AG04449 (cell line): ENCODE data around the gene AHNAK.
A peak's percentile ranks its signal among the peaks of the same experiment; 100 is the strongest.

ENCODE experiments used
- CTCF ChIA-PET: fragments of 350-600 bp; formaldehyde crosslinking; extraction: SDS; loops from one replicate; lab custom pipeline; 2021; ENCODE audit warnings: antibody characterized with exemption; lab: Yijun Ruan, JAX
- POLR2A ChIA-PET: fragments of 400-600, 350-600 bp; formaldehyde crosslinking; extraction: SDS; loops from one replicate; lab custom pipeline; 2020; ENCODE audit warnings: antibody characterized with exemption, inconsistent platforms; lab: Yijun Ruan, JAX
- DNase-seq: peaks from one replicate; pipeline ENCODE4 v3.0.0-alpha.2; 2010; ENCODE audit warnings: low read depth, low spot score
- H3K4me3 ChIP-seq: 2 replicates; pipeline ENCODE4 v1.5.1; 2011; ENCODE audit warnings: low read depth, mild to moderate bottlenecking, control low read depth, low read length
- TF ChIP-seq, protein P1 (sequence below): IDR thresholded peaks from one replicate; pipeline ENCODE4 v1.5.1; 2011; ENCODE audit warnings: mild to moderate bottlenecking, moderate library complexity, low read length, control low read depth, inconsistent platforms; ENCODE audit not compliant: insufficient read depth; ENCODE audit errors: missing control alignments

The AHNAK gene

DNA sequence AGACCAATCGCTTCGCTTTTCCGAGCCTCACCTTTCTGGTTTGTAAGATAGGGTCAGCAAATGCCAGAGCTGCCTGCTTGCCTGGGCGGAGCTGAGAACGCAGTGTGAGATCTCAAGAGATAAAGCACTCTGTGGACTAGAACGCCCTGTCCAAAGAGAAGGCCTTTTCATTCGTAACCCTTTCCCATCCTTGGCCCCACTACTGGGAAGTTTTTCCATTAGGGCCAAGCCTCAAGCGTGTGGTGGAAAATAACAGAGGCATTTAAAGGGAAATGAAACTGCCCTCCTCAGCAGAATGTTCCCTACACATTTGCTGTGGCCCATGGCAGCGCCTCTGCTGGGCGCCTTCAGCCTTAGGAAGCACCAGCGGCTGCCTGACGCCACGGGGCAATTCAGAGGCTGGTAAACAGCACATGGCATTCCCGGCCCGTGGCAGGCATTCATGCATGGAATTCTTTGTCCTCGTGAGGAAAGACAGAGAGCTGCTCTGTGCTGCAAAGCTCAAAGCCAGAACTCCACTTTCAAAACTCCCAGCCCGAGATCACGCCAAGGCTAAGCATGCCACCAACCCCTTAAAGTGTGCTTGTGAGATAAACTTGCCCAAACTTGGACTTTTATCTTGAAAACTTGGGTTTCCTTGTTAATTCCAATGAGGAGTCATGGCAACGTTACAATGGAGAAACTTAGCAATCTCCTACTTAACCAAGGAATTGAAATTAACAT is 38.1 kb downstream of the AHNAK start:
- DNase-seq, result peak; percentile 17
- peak overlapping the region; percentile 1 for H3K4me3 ChIP-seq
- TF ChIP-seq, protein P1, sequence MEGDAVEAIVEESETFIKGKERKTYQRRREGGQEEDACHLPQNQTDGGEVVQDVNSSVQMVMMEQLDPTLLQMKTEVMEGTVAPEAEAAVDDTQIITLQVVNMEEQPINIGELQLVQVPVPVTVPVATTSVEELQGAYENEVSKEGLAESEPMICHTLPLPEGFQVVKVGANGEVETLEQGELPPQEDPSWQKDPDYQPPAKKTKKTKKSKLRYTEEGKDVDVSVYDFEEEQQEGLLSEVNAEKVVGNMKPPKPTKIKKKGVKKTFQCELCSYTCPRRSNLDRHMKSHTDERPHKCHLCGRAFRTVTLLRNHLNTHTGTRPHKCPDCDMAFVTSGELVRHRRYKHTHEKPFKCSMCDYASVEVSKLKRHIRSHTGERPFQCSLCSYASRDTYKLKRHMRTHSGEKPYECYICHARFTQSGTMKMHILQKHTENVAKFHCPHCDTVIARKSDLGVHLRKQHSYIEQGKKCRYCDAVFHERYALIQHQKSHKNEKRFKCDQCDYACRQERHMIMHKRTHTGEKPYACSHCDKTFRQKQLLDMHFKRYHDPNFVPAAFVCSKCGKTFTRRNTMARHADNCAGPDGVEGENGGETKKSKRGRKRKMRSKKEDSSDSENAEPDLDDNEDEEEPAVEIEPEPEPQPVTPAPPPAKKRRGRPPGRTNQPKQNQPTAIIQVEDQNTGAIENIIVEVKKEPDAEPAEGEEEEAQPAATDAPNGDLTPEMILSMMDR, result peak; percentile 68
- POLR2A ChIA-PET, result interaction anchor here (0.8 kb wide), 2 partner anchors 38 to 156 kb away, joined by 3 read pairs; partner anchors contain the start of genes AHNAK, C11orf98 and CSKMT
- CTCF ChIA-PET, result interaction anchor here (1.2 to 5.5 kb wide), 7 partner anchors 9 to 114 kb away, joined by 3 to 30 read pairs (median 4); no protein-coding TSS in a partner anchor

DNA sequence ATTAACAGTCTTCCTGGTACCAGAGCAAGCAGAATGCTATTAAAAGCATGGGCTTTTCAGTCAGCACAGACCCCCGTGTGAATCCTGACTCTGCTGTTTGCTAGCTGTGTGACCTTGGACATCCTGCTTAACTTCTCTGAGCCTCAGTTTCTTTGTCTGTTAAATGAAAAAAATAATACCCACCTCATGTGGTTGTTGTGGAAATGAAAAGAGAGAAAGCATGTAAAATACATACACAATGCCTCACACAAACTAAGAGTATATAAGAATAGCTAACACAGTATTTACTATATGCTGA is 39.5 kb downstream of the AHNAK start:
- no peak overlapping the region for H3K4me3 ChIP-seq
- CTCF ChIA-PET, result interaction anchor here (1.0 to 5.5 kb wide), 5 partner anchors 53 to 158 kb away, joined by 3 to 30 read pairs (median 6); partner anchors contain the start of gene C11orf98
- TF ChIP-seq, protein P1, result no peak
- DNase-seq, result no peak
- POLR2A ChIA-PET, result no interaction called here

DNA sequence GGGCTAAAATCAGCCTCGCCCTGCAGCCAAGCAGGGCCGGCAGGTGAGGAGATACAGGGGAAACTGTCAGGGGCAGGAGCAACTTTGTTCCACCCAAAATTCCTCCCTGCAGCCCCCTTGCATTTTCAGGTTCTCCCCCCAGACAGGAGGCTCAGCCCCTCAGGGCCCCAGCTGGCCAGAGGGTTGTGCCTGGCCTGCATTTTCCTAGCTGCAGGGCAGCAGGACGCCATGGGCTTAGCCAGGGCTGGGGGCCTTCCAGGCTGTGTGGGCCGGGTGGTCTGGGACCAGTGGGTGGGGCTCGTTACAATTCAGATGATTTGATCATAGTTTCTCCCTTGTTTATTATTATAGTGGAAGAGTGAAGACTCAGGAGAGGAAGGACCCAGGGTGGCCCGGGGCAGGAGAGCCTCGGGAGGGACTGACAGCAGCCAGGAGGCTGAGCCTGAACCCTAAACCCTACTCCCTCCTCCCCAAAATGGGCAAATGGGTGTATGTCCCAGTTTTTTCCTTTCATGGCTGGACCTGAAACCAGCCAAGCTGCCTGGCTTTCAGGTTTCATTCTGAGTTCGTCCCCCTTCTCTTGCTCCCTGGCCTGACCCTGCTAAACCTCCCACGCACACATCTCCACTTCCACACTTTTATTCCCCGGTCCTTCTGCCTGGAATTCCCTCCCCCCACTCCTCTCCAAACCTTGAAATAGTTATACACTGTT is 40.0 kb downstream of the AHNAK start:
- no peak for DNase-seq
- POLR2A ChIA-PET, result no interaction called here
- no peak overlapping the region for H3K4me3 ChIP-seq
- CTCF ChIA-PET, result interaction anchor here (1.5 to 5.5 kb wide), 2 partner anchors 81 to 85 kb away, joined by 3 to 30 read pairs; no protein-coding TSS in a partner anchor
- TF ChIP-seq, protein P1, result no peak

DNA sequence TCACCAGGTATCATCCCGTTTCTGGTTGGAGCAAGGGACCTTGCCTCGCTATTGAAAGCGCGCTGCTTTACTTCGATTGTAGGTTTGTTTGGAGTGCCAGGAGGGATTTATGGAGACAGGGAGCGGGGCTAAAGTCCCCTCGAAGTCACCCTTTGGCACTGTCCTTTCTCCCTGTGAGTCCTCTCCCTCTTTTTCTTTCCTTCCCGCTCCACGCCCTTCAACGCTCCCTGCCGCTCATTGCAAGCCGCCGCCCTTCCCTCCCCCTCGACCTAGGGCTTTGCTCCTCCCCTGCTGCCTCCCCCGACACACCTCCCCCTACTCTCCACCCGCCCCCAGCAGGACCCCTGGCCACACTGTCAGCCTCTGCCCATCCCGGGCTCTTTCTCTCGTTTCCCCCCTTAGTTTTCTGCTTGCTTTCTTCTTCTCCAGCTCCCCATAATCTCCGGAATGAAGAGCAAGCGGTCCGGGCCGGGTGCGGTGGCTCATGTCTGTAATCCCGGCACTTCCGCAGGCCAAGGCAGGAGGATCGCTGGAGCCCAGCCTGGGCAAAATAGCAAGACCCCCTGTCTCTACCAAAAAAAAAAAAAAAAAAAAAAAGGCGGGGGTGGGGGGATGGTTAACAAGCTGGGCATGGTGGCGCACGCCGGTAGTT is 41.0 kb downstream of the AHNAK start:
- no peak overlapping the region; the same call in 1 of the 2 replicates for H3K4me3 ChIP-seq
- TF ChIP-seq, protein P1, result no peak
- DNase-seq, result no peak
- CTCF ChIA-PET, result interaction anchor here (5.5 kb wide), 1 partner anchor 80 kb away, joined by 30 read pairs; no protein-coding TSS in a partner anchor
- POLR2A ChIA-PET, result interaction anchor here (0.6 to 1.2 kb wide), 2 partner anchors 16 to 285 kb away, joined by 3 read pairs; no protein-coding TSS in a partner anchor

DNA sequence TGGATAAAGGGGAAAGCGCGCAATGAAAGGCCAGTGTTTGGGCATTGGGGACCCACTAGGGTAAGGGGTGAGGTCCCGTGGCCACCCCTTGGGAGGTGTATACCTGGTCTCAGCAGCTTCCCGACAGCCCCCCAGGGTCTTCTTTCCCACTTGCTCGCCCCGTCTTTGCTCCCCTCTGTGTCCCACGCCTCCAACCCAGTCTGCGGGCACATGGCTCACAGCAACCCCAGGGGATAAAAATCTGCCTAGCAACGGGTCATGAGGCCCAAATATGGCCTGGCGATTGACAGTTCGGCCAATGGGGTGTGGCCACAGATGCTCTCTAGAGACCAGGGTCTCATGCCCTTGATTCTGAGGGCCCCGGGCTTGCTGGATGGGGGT is 41.6 kb downstream of the AHNAK start:
- DNase-seq, result no peak
- ChIA-PET POLR2A (interaction anchor here (1.2 kb wide), 1 partner anchor 16 kb away, joined by 3 read pairs; no protein-coding TSS in a partner anchor), CTCF (interaction anchor here (5.5 kb wide), 1 partner anchor 79 kb away, joined by 30 read pairs; no protein-coding TSS in a partner anchor)
- TF ChIP-seq, protein P1, result no peak
- no peak overlapping the region for H3K4me3 ChIP-seq
